CD1c-positive myeloid dendritic cell (primary cell): ENCODE measurements around the gene LAMC3.

Experiments used
- DNase-seq: peaks from one replicate; pipeline ENCODE4 v3.0.0-alpha.2; 2016; ENCODE audit errors: extremely low spot score

The LAMC3 gene

GRCh38 chr9:131045300-131046092, 36.5 kb downstream of the LAMC3 start:
- peak; percentile 4 for DNase-seq

DNA sequence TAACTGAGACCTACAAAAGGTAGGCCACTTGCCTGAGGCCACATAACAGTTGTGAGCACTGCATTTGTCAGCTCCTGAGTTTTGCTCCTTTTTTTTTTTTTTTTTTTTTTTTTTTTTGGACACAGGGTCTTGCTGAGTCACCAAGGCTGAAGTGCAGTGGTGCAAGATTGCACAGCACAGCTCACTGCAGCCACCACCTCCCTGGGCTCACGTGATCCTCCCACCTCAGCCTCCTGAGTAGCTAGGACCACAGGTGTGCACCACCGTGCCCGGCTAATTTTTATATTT, 37.1 kb downstream of the LAMC3 start:
- DNase-seq, result no peak

GRCh38 chr9:131046581-131047202, 37.7 kb downstream of the LAMC3 start:
- DNase-seq, result peak; percentile 78

DNA sequence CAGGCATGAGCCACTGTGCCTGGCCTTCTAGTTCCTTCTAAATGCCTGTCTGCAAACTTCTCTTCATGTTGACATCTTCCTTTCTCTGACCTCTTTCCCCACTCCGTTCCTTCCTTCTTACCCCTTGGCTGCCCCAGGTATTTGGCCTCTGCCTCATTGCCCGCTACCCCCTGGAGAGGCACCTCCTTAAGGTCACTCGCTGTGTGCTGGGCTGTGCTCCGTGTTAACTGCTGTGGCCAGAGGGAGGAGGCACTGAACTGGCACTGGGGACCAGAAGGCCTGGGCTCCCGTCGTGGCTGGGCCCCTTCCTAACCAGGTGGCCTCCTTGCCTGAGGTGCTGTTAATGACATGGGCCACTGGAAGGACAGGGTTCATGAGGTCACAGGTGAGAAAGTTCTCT, 39.4 kb downstream of the LAMC3 start:
- DNase-seq, result no peak

DNA sequence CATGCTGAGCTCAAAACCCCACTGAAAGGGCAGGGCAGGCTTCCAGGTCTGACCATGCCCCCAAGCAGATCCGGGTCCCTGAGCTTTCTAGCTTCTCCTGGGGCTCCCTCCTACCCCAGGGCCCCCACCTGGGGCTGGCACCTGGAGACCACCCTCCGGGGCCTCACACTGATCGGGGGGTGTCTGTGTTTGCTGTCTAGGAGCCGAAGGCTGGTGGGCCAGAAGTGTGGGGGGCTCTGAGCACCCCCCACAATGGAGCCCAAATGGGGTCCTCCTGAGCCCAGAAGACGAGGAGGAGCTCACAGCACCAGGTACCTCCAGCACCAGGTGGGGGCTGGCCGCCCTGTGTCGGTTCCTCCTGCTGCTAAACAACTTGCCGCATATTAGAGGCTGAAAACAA, 39.8 kb downstream of the LAMC3 start:
- DNase-seq, result no peak

- no peak for DNase-seq
Observed at GRCh38 chr9:131049829-131050715, 41.1 kb downstream of the LAMC3 start.

GRCh38 chr9:131050831-131051230, 41.9 kb downstream of the LAMC3 start:
- no peak for DNase-seq

DNA sequence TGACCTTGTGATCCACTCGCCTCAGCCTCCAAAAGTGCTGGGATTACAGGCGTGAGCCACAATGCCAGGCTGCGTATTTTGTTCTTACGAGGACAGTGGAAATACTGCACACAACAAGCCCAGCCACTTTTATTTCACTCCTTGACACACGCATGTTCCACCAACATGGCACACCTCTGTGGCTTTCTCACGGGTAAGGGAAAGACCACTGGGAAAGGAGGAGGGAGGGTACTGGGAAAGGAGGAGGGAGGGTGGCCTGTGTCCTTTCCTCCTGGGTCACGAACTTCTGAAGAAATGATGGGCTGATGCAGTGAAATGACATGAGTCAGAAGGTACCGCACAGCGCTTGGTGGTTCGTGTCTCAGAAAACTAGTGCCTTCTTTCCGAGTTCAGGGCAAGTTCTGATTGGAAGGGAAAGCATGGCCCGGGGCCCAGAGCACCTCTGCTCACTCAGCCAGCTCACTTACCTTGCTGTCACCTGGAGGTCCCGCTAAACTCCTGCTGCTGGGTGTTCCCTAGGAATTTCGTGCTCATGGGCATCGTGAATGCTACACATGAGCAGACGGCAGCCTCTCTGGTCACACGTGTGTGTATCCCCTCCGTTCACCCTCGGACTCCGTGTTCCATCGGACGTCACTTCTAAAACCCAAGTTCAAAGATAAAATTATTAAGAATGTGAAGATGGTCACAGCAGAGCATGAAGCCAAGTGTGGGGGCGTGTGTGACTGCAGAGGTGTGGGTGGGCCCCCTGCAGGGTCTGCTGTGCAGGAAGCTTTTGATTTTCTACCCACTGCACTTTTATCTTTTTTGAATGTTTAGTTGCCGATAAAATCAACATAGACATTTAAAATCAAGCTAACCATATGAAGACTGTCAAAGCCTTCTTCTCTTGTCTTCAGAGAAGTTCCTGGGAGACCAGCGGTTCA, 42.9 kb downstream of the LAMC3 start:
- no peak for DNase-seq

DNA sequence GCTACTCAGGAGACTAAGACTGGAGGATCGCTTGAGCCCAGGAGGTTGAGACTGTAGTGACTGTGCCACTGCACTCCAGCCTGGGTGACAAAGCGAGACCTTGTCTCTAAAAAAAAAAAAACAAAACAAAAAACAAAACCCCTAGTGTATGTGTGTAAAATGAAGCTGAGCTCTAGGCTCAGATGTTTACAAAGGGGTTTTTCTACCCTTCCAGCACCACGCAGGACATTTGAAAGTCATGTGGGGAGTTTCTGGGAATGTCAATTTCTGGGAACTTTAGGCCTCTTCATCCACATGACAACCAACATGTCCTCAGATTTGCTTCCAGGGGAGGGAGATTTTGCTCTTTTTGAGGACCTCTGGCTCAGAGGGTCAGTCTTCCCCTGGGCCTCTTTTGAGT, 44.9 kb downstream of the LAMC3 start:
- no peak for DNase-seq

- no peak for DNase-seq
Observed at GRCh38 chr9:131056781-131057506, 48.0 kb downstream of the LAMC3 start.

GRCh38 chr9:131060900-131061630, 52.1 kb downstream of the LAMC3 start:
- no peak for DNase-seq

- no peak for DNase-seq
Observed at GRCh38 chr9:131062969-131063368, 54.0 kb downstream of the LAMC3 start.

DNA sequence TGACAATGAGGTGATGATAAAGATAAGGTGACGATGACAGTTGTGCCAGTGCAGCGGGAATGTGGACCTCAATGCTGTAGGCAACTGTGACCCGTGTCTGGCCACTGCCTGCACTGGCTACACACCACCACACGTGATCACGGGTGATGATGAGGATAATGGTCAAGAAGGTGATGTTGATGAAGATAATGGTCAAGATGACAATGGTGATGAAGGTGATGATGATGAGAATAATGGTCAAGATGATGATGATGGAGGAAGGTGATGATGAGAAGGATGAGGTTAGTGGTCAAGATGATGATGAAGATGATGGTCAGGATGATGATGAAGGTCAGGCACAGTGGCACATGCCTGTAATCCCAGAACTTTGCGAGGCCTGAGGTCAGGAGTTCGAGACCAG, 56.6 kb downstream of the LAMC3 start:
- no peak for DNase-seq

DNA sequence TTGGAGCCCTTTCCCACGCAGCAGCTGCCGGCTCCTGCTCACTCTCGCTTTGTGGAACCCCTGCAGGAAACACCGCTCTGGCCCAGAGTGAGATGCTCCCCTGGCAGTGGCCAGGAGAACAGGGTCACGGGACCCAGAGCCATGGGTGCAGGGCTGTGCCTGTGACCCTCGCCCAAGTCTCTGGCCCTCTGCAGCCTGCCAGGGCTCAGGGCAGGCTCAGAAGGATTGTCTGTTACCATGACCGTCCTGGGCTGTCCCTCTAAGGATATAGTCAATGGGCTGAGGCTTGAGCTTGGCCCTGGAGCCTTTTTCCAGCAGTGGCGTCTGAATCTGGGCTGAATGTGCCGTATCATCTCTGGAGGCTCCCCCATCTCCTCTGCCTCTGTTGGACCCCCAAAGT, 58.7 kb downstream of the LAMC3 start:
- DNase-seq, result no peak

- no peak for DNase-seq
Observed at GRCh38 chr9:131068076-131068816, 59.3 kb downstream of the LAMC3 start.

DNA sequence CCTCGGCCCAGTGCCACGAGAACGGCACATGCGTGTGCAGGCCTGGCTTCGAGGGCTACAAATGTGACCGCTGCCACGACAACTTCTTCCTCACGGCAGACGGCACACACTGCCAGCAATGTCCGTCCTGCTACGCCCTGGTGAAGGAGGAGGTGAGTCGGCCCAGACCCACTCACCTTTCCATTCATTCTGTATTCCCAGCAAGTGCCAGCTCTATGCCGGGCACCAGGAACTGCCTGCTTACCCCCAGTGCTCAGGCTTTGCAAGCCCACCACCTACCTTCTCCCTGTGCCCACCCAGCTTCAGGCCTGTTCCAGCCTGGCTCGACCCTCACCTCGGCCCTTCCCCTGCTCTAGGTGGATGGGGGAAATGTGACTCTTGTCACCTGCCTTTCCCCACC, 60.7 kb downstream of the LAMC3 start:
- no peak for DNase-seq

DNA sequence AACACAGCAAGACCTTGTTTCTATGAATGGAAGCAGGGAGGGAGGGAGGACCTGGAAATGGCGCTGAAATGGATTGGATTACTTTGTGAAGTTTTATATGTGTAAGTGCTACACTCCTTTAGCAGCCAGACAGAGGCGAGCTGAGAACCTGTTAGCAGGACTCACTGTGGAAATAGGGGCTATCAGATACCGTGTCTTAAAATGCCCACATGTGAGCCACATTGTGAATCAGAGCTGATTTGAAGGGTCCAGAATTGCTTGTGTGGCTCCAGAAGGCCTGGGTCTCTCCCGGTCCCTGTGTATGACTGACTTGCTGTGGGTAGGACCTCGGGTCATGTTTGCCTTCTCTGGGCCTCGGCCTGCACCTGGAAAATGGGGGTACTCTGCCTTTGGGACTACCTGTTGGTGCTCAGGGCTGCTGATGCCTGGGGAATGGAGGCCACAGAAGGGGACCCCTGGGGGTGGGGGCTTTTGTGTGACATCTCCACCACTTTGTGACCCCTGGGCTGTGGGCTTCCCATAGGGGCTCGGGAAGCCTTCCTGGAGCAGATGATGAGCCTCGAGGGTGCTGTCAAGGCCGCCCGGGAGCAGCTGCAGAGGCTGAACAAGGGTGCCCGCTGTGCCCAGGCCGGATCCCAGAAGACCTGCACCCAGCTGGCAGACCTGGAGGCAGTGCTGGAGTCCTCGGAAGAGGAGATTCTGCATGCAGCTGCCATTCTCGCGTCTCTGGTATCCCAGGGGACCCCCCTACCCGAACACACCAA, 63.3 kb downstream of the LAMC3 start:
- no peak for DNase-seq

DNA sequence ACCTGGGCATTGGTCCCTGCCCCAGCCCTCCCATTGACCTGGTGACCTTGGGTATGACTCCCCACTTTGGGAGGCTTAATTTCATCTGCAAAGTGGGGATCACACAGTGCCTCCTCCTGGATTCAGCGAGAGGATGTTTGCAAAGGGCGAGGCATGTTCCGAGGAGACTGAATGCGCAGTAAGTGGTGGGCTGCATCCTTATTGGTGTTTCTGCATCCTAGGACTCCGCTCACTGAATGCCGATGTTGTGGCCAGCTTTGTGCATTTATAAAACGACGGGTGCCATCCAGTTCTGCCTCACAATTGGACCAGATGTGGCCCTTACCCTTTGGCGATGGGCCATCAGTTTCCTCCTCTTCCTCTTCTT, 63.9 kb downstream of the LAMC3 start:
- DNase-seq, result no peak
